Thyroid gland (tissue), 4 donors: ENCODE results near the gene VWA2.

Experiments used
- POLR2A ChIP-seq, 2 donors: fragments of 450-650 bp; IDR thresholded peaks; one replicate each; pipeline ENCODE4 v1.6.1; 2017; ENCODE audit warnings: antibody characterized with exemption in 2 of 2, mild to moderate bottlenecking in 2 of 2, moderate library complexity in 1 of 2
- TF ChIP-seq, protein P1 (sequence below), 6 experiments: fragments of 200-600 bp in 3 of 6; fragments of 450-650 bp in 3 of 6; sonication (generic) in 3 of 6; IDR thresholded peaks; one replicate each; pipeline ENCODE4 v1.5.1; 2016 to 2019; ENCODE audit warnings: antibody characterized with exemption in 6 of 6, mild to moderate bottlenecking in 2 of 6, inconsistent platforms in 1 of 6, moderate library complexity in 1 of 6

DNA sequence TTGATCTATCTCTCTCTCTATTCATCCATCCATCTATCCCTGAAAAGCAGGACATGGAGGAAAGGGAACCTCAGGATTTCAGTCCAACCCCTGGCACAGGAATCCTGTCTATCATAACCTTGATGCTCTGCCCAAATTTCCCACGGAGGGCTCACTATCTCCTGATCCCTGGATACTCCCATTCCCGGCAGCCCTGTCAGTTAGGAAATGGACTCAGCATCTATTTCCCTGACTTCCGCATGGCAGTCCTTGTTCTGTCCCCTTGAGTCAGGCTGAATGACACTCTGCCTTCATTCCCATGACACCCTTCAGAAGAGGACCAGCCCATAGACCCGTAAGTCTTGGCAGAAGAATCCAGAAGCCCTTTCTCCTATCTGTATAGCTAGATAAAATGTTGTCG is 77.7 kb downstream of the VWA2 start:
- TF ChIP-seq POLR2A (IDR thresholded peaks at IDR 0.05): no peak
- TF ChIP-seq, protein P1, sequence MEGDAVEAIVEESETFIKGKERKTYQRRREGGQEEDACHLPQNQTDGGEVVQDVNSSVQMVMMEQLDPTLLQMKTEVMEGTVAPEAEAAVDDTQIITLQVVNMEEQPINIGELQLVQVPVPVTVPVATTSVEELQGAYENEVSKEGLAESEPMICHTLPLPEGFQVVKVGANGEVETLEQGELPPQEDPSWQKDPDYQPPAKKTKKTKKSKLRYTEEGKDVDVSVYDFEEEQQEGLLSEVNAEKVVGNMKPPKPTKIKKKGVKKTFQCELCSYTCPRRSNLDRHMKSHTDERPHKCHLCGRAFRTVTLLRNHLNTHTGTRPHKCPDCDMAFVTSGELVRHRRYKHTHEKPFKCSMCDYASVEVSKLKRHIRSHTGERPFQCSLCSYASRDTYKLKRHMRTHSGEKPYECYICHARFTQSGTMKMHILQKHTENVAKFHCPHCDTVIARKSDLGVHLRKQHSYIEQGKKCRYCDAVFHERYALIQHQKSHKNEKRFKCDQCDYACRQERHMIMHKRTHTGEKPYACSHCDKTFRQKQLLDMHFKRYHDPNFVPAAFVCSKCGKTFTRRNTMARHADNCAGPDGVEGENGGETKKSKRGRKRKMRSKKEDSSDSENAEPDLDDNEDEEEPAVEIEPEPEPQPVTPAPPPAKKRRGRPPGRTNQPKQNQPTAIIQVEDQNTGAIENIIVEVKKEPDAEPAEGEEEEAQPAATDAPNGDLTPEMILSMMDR (IDR thresholded peaks at IDR 0.05): no peak
